Aorta (tissue), 5 donors: ENCODE measurements around the gene INPP5E. TPM values are rescaled to one million over a fixed set of nuclear protein-coding genes. Genes with fewer than 3 reads are reported as not detected.

Experiments
- ATAC-seq: fragments of 200-7000 bp; cut with Tn5 transposase; one replicate; pipeline ENCODE4 v1.9.1; 2022; ENCODE audit warnings: moderate library complexity; ENCODE audit not compliant: low FRiP score
- DNase-seq, 2 donors: peaks; one replicate each; pipeline ENCODE4 v3.0.0-alpha.2; 2020
- H3K27ac ChIP-seq, 2 donors: one replicate each; pipeline ENCODE4 v1.5.1; 2013; ENCODE audit warnings: low read length in 2 of 2, mild to moderate bottlenecking in 2 of 2, moderate library complexity in 2 of 2, control low read depth in 1 of 2, inconsistent platforms in 1 of 2, low read depth in 1 of 2
- H3K27me3 ChIP-seq, 2 donors: one replicate each; pipeline ENCODE4 v1.6.1; 2013; ENCODE audit warnings: control low read depth in 1 of 2, low read length in 1 of 2, mild to moderate bottlenecking in 1 of 2, moderate library complexity in 1 of 2; ENCODE audit not compliant: insufficient read depth in 2 of 2, control insufficient read depth in 1 of 2
- H3K36me3 ChIP-seq, 2 donors: one replicate each; pipeline ENCODE4 v1.6.1; 2013; ENCODE audit warnings: control low read depth in 1 of 2, low read length in 1 of 2, mild to moderate bottlenecking in 1 of 2; ENCODE audit not compliant: insufficient read depth in 2 of 2, control insufficient read depth in 1 of 2
- H3K4me1 ChIP-seq, 2 donors: one replicate each; pipeline ENCODE4 v1.6.1; 2013; ENCODE audit warnings: low read length in 2 of 2, control low read depth in 1 of 2, mild to moderate bottlenecking in 1 of 2, moderate library complexity in 1 of 2; ENCODE audit not compliant: insufficient read depth in 2 of 2, control insufficient read depth in 1 of 2
- H3K4me3 ChIP-seq, 2 donors: one replicate each; pipeline ENCODE4 v1.5.1; 2013; ENCODE audit warnings: low read length in 2 of 2, control low read depth in 1 of 2, mild to moderate bottlenecking in 1 of 2
- H3K9me3 ChIP-seq: one replicate; pipeline ENCODE4 v1.6.1; 2013; ENCODE audit warnings: mild to moderate bottlenecking, low read length; ENCODE audit not compliant: control insufficient read depth
- WGBS, 2 donors: extraction: QIAGEN DNeasy Blood & Tissue Kit; methylation state at CpG; one replicate each; pipeline ENCODE4 v1.1.7; 2013; 5-methylcytosine and 5-hydroxymethylcytosine counted together
- intact Hi-C, 2 donors: fragments of 100-400 bp; cut with DNase I; formaldehyde crosslinking; loops; one replicate each; pipeline versions ENCODE4 v1.14.2 to v1.15.0; 2022
- polyA plus RNA-seq, 2 donors: library from polyadenylated mRNA; stranded (reverse); fragments of 200-250 nt; gene quantifications; one replicate each; pipeline ENCODE4 v1.2.3, GENCODE V29; 2013
- total RNA-seq, 2 donors: library from RNA; stranded (reverse); fragmentation: NEBNext Ultra II Directional; extraction: Animal tissue kit (Norgen Biotek cat#: 25700); gene quantifications; one replicate each; pipeline ENCODE4 v1.2.1, GENCODE V29; 2021
- donor health status: healthy with polysubstance abuse.
- donor health status: Bipolar disorder and iron deficiency.
- donor health status: DM: no; HTN: no; CAD: no.
- donor health status: DM: no; HTN: no; CAD: no.
- donor health status: DM: yes; HTN: yes; CAD: no.

Gene INPP5E
- total and polyA plus RNA-seq, 4 donors, result 2.8 to 15.6 (median 11.7) TPM

DNA sequence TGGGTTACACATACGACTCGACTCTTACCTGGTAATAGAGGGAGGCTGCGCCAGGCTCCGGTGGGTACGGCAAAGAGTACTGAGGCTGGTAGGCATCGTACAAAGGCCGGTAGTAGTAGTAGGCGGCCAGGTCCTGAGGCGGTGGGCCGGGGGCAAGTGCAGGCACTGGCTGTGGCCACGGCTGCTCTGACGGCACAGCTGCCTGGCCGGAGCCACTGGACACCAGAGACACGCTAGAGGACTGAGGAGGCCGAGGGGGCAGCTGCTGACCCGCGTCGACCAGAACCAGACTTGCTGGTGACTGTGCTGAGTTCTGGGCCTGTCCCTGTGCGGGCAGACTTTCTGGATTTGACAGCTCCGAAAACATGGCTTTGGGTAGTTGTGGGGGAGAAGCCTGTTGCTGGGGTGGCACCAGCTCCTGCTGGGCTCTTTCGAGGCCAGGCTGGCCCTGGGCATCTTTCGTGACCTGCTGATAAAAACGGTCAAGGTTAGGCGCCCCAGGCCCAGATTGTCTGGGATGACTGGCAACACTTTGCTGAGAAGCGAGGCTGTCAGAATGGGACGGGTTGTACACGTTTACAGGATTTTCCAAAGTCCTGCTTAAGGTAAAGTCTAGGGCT is 34.5 kb upstream of the INPP5E start:
- no peak overlapping the region for H3K4me3 ChIP-seq
- H3K9me3 ChIP-seq, result no peaks in the 10 kb centered on the region
- H3K27ac ChIP-seq, result no peak overlapping the region
- H3K4me1 ChIP-seq, result no peaks in the 10 kb centered on the region
- H3K36me3 ChIP-seq, result peaks cover 0 to 9% of the 10 kb centered on the region in 2 donors
- no peaks in the 10 kb centered on the region for H3K27me3 ChIP-seq
- intact Hi-C loops, result no loop called here
- 88 to 92% methylated on average over 27 of the region's 27 CpGs for WGBS, 2 donors
- no peak for ATAC-seq
- DNase-seq, result peak in 1 of 2 donors; percentile 68

DNA sequence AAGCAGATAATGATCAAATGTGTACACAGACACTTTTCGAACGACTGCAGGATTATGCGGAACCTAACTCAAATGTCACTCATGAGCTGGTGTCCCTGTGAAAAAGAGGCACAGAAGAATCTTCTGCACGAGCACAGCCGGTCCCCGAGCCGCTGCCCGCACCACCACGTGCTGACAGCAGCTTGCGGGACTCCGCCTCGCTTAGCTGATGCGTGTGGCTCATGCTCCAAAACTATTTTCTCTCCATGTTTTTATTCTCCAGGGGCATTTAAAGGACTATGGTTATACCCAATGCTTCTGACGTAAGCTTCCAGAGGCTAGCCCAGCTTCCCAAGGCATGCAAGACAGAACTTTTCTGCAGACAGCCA is 33.7 kb upstream of the INPP5E start:
- DNase-seq, result no peak
- no peaks in the 10 kb centered on the region for H3K4me1 ChIP-seq
- WGBS, 2 donors, result 83 to 87% methylated on average over 14 of the region's 14 CpGs
- intact Hi-C loops, result no loop called here
- H3K36me3 ChIP-seq, result peaks cover 0 to 10% of the 10 kb centered on the region in 2 donors
- H3K27ac ChIP-seq, result no peak overlapping the region
- no peaks in the 10 kb centered on the region for H3K9me3 ChIP-seq
- H3K4me3 ChIP-seq, result no peak overlapping the region
- ATAC-seq, result no peak
- no peaks in the 10 kb centered on the region for H3K27me3 ChIP-seq

DNA sequence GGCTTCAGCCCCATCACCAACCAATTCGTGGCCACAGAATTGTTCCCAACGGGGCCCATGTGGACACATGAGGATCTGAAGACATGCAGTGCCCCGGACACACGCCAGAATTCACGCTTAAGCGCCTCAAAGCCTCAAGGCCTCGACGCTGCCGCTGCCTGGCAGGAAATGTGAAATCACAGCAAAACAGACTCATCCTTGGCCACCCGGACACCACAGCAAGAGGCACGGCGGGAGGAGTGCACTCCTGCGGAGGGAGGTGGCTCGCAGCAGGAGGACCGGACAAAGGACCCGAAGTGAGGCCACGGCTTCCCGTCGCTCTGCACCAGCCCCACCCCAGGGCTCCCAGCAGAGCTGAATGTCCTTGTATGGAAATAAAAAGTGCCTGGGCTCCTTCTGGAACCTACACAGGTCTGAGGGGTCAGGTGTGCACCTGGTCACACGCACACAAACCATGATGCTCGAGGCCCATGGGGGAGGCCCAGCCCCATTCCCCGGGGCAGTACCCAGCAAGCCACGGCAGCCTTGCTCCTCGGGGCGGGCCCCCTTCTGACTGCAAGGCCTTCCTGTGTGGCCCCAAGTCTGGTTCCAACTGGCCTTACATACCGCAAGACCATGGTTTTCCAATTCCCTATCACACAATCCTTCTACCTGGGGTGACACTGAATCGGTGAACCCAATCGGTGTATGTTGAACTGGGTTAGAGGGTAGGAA is 33.2 kb upstream of the INPP5E start:
- H3K9me3 ChIP-seq, result no peaks in the 10 kb centered on the region
- H3K36me3 ChIP-seq, result peaks cover 0 to 11% of the 10 kb centered on the region in 2 donors
- WGBS, 2 donors, result 86 to 88% methylated on average over 28 of the region's 28 CpGs
- no peaks in the 10 kb centered on the region for H3K27me3 ChIP-seq
- no peak overlapping the region for H3K4me3 ChIP-seq
- no peak for ATAC-seq
- intact Hi-C loops, result no loop called here
- no peaks in the 10 kb centered on the region for H3K4me1 ChIP-seq
- no peak overlapping the region for H3K27ac ChIP-seq
- no peak for DNase-seq

DNA sequence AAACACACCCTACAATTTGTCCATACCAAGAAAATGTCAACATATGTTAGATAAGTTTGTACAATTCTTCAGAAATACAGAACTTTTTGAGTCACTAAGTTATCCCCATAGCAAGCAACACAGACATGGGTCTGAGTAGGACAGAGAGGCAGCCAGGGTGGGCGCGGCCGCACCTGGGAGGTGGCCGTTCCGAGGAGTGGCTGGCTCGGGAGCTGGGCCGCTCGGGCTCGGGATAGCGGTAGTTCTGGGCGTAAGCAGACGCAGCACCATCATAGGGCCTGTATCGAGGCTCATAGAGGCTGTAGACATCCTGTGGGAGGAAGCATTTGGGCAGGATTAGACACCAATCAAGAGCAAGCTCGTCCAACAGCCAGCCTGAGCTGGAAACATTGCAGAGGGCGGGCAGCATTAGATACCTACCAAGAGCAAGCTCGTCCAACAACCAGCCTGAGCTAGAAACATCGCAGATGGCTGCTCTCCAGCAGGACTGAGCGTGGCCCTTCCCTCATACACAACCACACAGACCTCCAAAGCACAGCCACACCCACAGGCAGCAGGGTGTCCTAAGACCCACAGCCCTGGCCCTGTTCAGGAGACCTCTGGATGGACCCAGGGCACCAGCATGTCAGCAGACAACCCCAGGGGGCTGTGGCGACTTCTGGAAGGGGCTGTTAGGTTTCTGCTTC is 32.3 kb upstream of the INPP5E start:
- ATAC-seq (no peak), DNase-seq (no peak)
- Histone ChIP-seq H3K27ac (no peak overlapping the region), H3K9me3 (no peaks in the 10 kb centered on the region), H3K36me3 (peaks cover 0 to 13% of the 10 kb centered on the region in 2 donors), H3K4me3 (no peak overlapping the region), H3K4me1 (no peaks in the 10 kb centered on the region), H3K27me3 (no peaks in the 10 kb centered on the region)
- WGBS, 2 donors, result 87 to 88% methylated on average over 19 of the region's 19 CpGs
- intact Hi-C loops, result no loop called here

DNA sequence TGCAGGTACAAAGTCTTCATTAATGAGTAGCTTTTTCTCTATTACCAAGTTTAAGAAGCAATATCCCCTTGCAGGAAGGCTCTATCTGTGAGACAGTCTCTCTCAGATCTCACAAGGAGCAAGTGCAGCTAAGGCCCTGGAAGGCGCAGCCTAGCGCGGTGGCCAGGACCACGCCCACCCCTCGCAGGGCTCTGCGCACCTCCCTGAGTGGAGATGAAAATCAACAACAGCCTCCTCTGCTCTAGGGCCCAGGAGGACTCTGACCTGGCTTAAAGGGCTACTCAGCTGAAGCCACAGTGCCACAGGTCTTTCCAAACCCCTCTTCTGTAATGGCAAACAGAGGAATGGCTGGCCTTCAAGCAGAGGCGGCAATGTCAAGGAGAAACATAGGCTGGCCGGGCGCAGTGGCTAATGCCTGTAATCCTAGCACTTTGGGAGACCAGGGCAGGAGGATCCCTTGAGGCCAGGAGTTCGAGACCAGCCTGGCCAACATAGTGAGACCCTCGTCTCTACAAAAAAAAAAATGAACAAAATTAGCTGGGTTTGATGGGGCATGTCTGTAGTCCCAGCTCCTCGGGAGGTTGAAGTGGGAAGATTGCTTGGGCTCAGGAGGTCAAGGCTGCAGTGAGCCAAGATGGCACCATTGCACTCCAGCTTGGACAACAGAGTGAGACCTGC is 31.3 kb upstream of the INPP5E start:
- intact Hi-C loops, result no loop called here
- peaks cover 0 to 15% of the 10 kb centered on the region in 2 donors for H3K36me3 ChIP-seq
- no peaks in the 10 kb centered on the region for H3K4me1 ChIP-seq
- ATAC-seq (no peak), DNase-seq (no peak)
- H3K27ac ChIP-seq, result no peak overlapping the region
- no peaks in the 10 kb centered on the region for H3K27me3 ChIP-seq
- WGBS, 2 donors, result 90 to 92% methylated on average over 12 of the region's 12 CpGs
- no peaks in the 10 kb centered on the region for H3K9me3 ChIP-seq
- no peak overlapping the region for H3K4me3 ChIP-seq

DNA sequence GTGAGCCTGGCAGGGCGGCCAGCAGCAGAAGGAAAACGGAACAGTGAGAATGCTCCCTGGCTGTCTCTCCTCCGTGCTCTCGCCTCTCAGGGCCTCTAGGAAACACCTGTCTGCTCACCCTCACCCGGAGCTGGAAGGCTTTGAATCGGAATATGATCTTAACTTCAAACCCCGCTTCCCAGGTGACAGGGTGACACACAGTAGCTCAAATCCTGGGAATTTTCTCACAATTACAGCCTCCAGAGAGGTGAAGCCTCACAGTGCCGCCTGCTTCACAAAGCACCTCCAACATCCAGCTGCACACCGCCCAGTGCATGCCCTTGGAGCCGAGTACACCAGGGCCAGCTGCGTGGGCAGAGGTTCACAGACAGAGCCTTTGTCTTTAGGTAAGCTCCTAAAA is 30.7 kb upstream of the INPP5E start:
- Histone ChIP-seq H3K36me3 (peaks cover 0 to 17% of the 10 kb centered on the region in 2 donors), H3K4me1 (no peaks in the 10 kb centered on the region), H3K27me3 (no peaks in the 10 kb centered on the region), H3K4me3 (no peak overlapping the region), H3K27ac (no peak overlapping the region), H3K9me3 (no peaks in the 10 kb centered on the region)
- DNase-seq, result no peak
- intact Hi-C loops, result no loop called here
- ATAC-seq, result no peak
- 87 to 89% methylated on average over 11 of the region's 11 CpGs for WGBS, 2 donors

DNA sequence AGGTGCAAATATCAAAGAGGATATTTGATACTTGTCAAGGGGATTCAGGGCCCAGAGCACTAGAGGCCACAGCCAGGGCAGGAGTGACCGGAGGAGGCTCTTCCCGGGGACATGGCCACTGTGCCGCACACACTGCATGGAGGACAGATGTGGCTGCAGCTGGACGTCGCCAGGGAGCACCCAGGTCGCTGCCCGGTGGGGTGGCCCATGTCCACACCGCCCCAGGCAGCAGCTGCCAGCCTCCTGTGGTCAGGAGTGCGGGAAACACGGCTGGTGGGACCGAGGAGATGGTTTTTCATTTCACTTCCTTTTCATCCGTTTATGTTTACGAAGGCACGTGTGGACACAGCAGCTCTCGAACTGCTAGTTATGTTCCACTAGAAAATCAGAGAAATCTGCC is 28.1 kb upstream of the INPP5E start:
- WGBS, 2 donors, result 87 to 88% methylated on average over 15 of the region's 15 CpGs
- H3K4me3 ChIP-seq, result no peak overlapping the region
- intact Hi-C loops, result no loop called here
- H3K4me1 ChIP-seq, result no peaks in the 10 kb centered on the region
- H3K27ac ChIP-seq, result no peak overlapping the region
- DNase-seq, result no peak
- peaks cover 0 to 20% of the 10 kb centered on the region in 2 donors for H3K36me3 ChIP-seq
- H3K27me3 ChIP-seq, result no peaks in the 10 kb centered on the region
- no peak for ATAC-seq
- no peaks in the 10 kb centered on the region for H3K9me3 ChIP-seq

DNA sequence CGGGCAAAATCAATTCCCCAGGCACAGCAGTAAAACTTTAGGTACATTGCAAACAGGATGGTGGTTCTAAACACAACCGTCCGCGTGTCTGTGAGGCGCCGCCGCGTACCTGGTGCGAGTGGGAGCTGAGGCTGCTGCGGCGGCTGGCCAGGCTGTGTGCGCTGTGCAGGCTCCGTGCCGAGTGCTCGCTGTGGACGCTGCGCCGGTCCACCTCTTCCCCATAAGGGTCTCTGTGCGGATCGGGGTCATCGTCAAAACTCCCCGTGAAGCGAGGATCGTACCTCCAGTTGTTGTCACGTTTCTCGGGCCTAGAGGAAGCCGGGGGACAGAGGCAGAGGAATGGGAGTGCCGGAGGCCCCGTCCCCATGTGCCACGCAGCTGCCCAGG is 26.5 kb upstream of the INPP5E start:
- Histone ChIP-seq H3K36me3 (peaks cover 0 to 22% of the 10 kb centered on the region in 2 donors), H3K9me3 (no peaks in the 10 kb centered on the region), H3K27me3 (no peaks in the 10 kb centered on the region), H3K4me3 (no peak overlapping the region), H3K27ac (no peak overlapping the region), H3K4me1 (no peaks in the 10 kb centered on the region)
- intact Hi-C loops, result no loop called here
- WGBS, 2 donors, result 95 to 96% methylated on average over 30 of the region's 30 CpGs
- no peak for ATAC-seq
- peak in 1 of 2 donors; percentile 72 for DNase-seq
